ENCODE data around the gene EIF3J.
A peak's percentile ranks its signal among the peaks of the same experiment; 100 is the strongest.

Gene EIF3J

DNA sequence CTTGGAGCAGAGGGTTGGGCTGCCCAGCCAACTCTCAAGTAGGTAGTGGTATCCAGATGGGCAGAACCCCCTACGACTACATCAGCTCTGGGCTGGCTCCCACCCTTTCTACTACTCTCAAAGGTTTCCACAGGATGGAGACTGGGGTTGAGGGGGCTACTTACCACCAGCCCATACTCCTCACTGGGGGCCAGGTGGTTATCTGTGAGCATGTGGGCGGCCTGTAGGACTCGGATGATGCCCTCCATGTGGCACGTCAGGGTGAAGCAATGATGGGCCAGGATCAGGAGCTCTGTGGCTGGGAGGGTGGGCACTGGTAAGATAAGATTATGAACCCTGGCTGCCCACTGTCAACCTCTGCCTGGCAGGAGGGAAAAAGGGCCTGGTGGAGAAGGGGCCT is 33.4 kb downstream of the EIF3J start:
- DNase-seq (ENCODE audit: low read depth), result no peak
- TF ChIP-seq, protein P1, sequence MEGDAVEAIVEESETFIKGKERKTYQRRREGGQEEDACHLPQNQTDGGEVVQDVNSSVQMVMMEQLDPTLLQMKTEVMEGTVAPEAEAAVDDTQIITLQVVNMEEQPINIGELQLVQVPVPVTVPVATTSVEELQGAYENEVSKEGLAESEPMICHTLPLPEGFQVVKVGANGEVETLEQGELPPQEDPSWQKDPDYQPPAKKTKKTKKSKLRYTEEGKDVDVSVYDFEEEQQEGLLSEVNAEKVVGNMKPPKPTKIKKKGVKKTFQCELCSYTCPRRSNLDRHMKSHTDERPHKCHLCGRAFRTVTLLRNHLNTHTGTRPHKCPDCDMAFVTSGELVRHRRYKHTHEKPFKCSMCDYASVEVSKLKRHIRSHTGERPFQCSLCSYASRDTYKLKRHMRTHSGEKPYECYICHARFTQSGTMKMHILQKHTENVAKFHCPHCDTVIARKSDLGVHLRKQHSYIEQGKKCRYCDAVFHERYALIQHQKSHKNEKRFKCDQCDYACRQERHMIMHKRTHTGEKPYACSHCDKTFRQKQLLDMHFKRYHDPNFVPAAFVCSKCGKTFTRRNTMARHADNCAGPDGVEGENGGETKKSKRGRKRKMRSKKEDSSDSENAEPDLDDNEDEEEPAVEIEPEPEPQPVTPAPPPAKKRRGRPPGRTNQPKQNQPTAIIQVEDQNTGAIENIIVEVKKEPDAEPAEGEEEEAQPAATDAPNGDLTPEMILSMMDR (conservative IDR thresholded peaks at IDR 0.05; ENCODE audit: control insufficient read depth, insufficient read depth, low read depth, low read length), result no peak
- H3K4me3 ChIP-seq (ENCODE audit: control insufficient read depth, low read depth, low read length), result no peak overlapping the region

DNA sequence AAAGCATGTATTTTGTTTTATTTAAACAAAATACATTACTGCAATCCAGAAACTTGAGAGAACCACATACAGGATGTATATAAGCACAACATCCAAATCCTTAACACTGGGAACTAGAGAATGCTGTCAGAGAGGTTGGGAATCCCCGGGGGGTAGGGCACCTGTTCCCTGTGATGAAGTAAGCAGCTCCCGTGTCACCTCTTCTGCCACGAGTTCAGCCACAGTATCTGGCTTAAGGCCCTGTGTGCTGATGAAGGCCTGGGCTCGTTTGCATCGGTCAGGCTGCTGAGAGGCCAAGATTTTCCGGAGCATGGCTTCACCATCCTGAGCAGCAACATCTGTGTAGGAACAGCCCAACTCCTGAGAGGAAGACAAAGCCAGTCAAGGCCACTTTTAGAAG is 36.4 kb downstream of the EIF3J start:
- no peak for DNase-seq (ENCODE audit: low read depth)
- TF ChIP-seq, protein P1 (conservative IDR thresholded peaks at IDR 0.05; ENCODE audit: control insufficient read depth, insufficient read depth, low read depth, low read length), result no peak
- H3K4me3 ChIP-seq (ENCODE audit: control insufficient read depth, low read depth, low read length), result no peak overlapping the region

DNA sequence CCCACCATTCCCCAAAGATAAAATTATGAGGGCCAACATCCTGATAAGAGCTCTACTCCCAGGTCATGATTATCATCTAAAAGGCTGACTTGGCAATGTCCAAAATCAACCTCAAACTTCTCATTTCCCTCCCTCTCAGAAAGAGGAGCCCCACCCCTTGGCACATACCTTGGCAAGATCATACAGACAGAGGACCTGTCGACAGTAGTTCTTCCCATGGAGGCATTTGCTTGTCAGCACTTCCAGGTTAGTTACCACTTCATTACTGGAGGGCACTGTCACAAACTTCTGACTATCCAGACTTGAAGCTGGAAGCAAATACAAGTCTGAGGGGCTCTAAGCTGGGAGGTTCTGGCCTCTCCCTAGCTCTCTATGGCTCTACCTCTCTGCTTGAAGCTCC is 37.8 kb downstream of the EIF3J start:
- DNase-seq (ENCODE audit: low read depth), result no peak
- H3K4me3 ChIP-seq (ENCODE audit: control insufficient read depth, low read depth, low read length), result no peak overlapping the region
- TF ChIP-seq, protein P1 (conservative IDR thresholded peaks at IDR 0.05; ENCODE audit: control insufficient read depth, insufficient read depth, low read depth, low read length), result no peak

DNA sequence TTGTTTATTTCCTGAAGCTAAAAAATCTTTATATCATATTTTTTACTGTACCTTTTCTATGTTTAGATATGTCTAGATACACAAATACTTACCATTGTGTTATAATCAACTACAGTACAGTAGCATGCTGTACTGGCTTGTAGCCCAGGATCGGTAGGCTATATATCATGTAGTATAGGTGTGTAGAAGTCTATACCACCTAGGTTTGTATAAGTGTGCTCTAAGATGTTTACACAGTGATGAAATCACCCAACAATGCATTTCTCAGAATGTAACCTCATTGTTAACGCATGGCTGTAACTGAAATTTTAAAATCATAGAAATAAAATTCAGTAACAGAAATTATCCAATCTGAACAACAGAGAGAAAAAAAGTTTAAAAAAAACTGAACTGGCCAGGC is 43.2 kb downstream of the EIF3J start:
- TF ChIP-seq, protein P1 (conservative IDR thresholded peaks at IDR 0.05; ENCODE audit: control insufficient read depth, insufficient read depth, low read depth, low read length), result no peak
- no peak overlapping the region for H3K4me3 ChIP-seq (ENCODE audit: control insufficient read depth, low read depth, low read length)
- no peak for DNase-seq (ENCODE audit: low read depth)

DNA sequence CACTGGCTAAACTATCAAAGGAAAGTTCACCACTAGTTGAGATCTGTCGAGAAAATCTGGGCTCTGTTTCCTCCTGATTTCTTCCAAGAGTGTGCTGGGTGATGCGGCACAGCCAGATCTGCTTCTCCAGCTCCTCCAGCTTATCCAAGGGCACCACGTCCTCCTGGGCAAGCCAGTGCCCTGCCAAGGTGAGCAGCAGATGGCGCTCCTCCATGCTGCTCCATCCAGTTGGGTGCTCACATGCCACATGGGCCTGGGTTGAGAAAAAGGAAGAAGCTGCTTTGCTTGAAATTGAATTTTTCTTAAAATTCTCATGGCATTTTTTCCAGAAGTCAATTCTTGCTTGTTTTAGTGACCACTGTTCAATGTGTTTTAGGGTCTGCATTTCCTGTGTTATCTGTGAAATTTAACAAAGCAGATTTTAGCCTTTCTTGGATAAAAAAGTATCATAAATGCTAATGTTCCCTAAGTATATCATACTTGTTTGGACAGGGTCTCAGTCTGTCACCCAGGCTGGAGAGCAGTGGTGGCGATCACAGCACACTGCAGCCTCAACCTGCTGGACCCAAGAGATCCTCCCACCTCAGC is 47.3 kb downstream of the EIF3J start:
- peak; percentile 53 for DNase-seq (ENCODE audit: low read depth)
- no peak overlapping the region for H3K4me3 ChIP-seq (ENCODE audit: control insufficient read depth, low read depth, low read length)
- TF ChIP-seq, protein P1 (conservative IDR thresholded peaks at IDR 0.05; ENCODE audit: control insufficient read depth, insufficient read depth, low read depth, low read length), result peak; percentile 41

DNA sequence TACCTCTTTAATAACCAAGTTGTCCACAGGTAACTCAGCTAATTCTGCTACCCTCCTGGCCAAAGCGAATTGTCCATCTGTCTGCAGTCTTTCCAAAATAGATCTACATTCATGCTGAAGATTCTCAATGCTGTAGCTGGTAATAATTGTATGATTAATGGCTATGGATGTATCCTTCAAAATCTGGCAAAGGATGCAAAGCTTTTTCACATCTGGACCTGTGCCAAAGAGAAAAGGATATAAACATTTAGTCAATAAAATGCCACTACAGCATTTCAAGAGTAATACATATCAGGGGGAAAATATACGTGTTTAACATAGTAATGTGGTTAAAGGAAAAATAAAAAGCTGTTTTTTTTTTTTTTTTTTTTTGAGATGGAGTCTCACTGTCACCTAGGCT is 48.7 kb downstream of the EIF3J start:
- TF ChIP-seq, protein P1 (conservative IDR thresholded peaks at IDR 0.05; ENCODE audit: control insufficient read depth, insufficient read depth, low read depth, low read length), result no peak
- DNase-seq (ENCODE audit: low read depth), result no peak
- H3K4me3 ChIP-seq (ENCODE audit: control insufficient read depth, low read depth, low read length), result no peak overlapping the region

DNA sequence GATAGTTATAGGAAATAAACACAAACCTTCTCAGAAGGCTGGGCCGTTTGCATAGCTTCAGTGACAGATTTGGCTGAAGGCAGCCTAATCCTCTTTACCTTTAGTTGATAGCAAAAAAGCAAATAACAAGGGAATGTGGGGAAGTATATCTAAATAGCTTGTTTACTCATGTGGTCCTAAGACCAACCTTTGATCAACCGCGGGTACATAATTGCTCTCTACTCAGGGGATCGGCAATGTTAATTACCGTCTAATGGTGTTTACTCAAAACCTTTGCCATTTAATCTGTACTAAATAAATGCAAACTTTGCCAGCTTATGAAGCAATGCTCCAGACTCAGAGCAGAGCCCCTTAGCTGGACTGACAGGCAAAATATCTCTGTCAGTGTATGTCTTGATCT is 51.6 kb downstream of the EIF3J start:
- DNase-seq (ENCODE audit: low read depth), result no peak
- TF ChIP-seq, protein P1 (conservative IDR thresholded peaks at IDR 0.05; ENCODE audit: control insufficient read depth, insufficient read depth, low read depth, low read length), result no peak
- no peak overlapping the region for H3K4me3 ChIP-seq (ENCODE audit: control insufficient read depth, low read depth, low read length)
